GM19023 (cell line): ENCODE results near the gene PSME1.
A peak's percentile ranks its signal among the peaks of the same experiment; 100 is the strongest.

Source experiments
- ATAC-seq: cut with Tn5 transposase; IDR thresholded peaks from one replicate; pipeline ENCODE4 v1.9.1; 2021; ENCODE audit warnings: mild to moderate bottlenecking, moderate library complexity; ENCODE audit not compliant: unreplicated experiment

PSME1 gene

DNA sequence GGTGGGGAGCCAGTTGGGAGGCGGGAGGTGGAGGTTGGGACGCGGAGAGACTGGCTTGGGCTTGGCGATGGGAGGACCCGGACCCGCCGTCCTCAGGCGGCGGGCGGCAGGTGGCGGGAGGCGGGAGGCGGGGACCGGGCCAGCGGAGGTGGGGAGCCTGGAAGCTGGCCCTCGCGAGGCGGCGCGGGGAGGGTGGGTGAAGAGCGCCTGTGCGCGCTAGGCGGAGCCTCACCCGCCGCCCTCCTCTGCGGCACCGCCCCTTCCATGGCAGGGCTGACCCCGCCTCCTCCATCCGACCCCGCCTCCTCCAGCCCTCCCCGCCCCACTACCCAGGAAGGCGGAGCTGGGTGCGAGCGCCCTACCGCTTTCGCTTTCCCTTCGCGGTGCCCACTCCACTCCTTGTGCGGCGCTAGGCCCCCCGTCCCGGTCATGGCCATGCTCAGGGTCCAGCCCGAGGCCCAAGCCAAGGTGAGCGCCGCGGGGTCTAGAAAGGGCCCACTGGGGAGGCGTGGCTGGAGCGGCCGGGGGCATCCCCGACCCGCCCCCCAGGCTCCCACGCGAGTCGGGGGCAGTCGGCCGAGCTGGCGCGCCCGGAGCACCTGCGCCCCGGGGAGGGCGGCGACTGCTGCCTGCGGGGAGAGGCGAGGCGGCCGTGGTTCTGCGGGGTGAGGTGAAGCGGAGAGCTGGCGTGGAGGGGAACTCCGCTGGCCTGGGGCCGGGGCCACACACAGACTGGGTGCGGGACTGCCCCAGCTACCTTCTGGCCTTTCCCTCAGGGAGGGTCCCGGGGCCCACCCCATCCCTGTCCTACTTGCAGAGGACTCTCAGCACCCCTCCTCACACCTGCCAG is at the start of gene PSME1:
Gene PSME1 (plus strand): TSS at position 361 of the 850 bp plus-strand sequence. CDS start 69 bp downstream, at position 430.
- ATAC-seq: peak; percentile 92

- ATAC-seq: no peak
Measured at GRCh38 chr14:24087004-24087403, 49.0 kb upstream of the PSME1 start.

- ATAC-seq: no peak
Measured at GRCh38 chr14:24088095-24088494, 47.9 kb upstream of the PSME1 start.

GRCh38 chr14:24089890-24090289 is 46.1 kb upstream of the PSME1 start:
- no peak for ATAC-seq

- ATAC-seq: no peak
Measured at GRCh38 chr14:24092110-24092504, 43.9 kb upstream of the PSME1 start.

GRCh38 chr14:24092505-24093206 is 43.3 kb upstream of the PSME1 start:
- ATAC-seq: no peak

GRCh38 chr14:24093207-24093900 is 42.6 kb upstream of the PSME1 start:
- ATAC-seq: no peak

DNA sequence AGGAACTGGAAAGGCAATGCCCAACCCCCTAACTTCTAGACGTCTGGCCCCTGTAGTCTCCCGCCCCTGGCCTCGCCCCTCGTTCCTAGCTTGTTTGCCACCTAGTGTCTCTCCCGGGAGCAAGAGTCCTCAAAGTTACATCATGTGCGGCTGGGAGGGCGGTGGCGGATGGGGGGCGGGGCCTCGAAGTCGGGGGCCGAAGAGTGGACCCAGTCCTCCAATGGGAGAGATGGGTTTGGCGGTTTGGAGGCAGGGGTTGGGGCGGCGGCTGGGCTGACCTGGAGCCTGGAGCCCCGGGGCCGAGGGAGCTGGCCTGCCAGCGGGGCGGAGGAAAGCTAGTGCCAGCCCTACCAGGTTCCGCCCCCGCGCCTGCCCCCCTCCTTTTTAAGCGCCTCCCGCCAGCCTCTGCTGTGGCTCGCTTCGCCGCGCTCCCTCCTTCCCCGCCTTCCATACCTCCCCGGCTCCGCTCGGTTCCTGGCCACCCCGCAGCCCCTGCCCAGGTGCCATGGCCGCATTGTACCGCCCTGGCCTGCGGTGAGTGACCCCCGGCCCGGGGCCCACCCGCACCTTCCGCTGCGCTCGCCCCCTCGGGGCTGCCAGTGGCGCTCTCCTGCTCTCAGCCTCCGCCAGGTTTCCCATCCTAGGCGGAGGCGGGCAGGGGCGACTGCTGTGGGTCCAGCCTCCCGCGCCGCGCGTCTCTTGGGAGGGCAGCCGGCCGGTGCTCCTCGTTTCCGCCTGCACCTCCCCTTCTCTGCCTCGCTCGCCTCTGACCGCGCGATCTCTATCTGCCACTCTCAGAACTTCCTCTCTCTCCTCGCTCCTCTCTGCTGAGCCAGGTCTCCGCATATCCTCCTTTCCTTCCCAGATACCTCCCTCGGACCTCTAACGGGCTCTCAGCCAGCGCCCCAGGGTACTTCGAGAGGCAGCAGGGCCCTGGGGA is 41.8 kb upstream of the PSME1 start, which contains the start of gene PCK2:
Gene PCK2 (plus strand): TSS at position 411 of the 940 bp plus-strand sequence. CDS start 95 bp downstream, at position 506.
- peak; percentile 51 for ATAC-seq

GRCh38 chr14:24094841-24095270 is 41.1 kb upstream of the PSME1 start:
- no peak for ATAC-seq

DNA sequence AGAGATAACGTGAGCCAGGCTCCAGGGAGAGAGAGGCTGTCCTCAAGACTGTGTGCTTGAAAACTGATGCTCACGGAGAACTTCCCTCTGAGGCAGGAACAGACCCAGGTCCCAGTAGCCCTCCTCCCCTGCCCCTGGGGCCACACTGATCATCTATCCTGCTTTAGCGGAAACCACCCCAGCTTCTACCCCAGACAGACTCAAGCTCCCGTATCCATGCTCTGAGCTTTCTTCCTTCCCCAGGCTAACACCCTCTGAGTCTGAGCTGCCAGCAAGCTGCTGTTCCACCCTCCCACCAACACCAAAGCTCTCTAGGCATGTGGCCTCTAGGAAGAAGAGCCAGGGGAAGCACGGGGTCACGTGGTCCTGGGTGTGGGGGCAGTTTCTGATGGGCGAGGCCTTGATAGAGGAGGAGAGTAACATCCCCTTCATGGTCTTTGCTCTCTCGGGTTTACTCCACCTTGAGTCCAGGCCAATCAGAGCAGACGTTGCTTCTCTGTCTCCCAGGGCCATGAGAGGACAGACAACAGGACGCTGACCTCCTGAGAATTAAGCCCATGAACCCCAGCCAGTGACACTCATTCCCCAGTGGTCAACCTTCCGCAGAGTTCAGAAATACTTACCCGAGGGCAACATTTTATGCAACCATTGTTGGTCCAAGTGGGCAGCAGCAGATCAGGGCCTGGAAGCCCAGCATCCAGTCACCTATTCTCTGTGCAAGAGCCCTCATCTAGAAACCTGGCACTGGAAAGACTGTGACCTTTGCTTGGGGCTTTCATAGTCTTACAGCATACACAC is 40.5 kb upstream of the PSME1 start:
- ATAC-seq: peak; percentile 67

DNA sequence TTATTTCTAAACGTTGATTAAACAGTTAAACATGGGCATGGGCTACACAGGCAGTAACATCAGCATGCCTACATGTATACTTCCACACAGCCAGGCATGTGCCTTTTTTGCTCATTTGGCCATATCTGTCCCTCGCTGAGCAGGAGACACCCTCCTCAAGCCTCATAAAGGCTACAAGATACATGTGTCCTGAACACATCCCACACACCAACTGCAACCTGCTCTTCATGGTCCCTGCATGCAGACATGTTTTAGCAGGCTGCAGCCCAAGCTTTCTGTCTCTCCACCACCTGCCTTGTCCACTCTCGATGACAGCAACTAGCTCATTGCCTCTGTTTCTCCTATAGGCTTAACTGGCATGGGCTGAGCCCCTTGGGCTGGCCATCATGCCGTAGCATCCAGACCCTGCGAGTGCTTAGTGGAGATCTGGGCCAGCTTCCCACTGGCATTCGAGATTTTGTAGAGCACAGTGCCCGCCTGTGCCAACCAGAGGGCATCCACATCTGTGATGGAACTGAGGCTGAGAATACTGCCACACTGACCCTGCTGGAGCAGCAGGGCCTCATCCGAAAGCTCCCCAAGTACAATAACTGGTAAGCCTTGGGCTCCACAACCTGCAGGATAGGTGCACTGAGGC is 39.3 kb upstream of the PSME1 start:
- no peak for ATAC-seq

GRCh38 chr14:24098229-24098926 is 37.6 kb upstream of the PSME1 start:
- no peak for ATAC-seq

GRCh38 chr14:24098927-24099813 is 36.8 kb upstream of the PSME1 start:
- ATAC-seq: no peak

GRCh38 chr14:24100197-24100981 is 35.6 kb upstream of the PSME1 start:
- no peak for ATAC-seq

DNA sequence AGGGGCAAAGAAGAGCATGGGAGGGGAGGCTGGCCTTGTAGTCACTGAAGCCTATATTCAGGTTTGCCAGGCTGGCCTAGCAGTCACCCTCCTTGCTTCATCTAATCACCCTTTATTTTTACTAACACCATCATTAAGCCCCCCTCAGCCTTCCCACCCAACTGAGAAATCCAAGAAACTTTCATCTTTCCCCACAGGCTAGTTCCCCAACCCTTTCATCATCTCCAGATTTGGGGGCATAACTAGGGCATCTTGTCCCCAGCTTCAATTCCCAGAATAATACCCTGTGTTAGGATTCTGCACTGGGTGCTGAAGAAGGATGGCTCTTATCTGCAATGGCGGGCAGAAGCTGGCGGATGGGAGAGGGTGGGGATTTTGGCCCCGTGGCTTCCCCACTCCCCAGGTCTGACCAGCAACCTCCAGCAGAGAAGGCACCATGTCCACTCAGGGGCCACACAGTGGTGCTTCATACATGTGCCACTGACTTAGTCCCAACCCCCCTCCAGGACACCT is 35.0 kb upstream of the PSME1 start:
- ATAC-seq: no peak

DNA sequence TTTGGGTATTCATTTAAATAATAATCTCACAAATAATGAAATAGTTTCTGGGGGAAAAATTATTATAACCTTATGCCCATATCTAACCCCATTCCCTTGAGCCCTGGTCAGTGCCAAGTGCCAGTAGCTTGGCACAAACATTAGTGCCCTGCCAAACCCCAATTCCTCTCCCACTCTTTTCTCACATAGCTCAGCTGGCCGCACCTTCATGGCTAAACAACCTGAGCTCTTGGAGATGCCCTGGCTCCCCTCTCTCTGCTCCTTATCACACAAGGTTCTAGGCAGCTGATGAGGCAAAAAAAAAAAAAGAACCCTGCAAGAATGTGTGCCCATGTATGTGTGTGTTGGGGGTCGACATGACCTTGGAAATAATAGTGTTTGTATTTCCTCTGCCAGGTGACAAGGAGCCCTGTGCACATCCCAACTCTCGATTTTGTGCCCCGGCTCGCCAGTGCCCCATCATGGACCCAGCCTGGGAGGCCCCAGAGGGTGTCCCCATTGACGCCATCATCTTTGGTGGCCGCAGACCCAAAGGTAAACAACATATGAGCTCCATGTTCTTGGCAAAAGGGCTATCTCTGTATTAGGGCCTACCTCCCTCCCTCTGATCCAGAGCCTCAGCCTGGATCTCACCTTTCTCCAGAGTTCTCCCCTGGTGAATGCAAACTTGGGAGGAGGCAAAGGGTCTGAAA is 33.5 kb upstream of the PSME1 start:
- no peak for ATAC-seq
